Measurements from ENCODE around the gene TRIM26.

Gene TRIM26

DNA sequence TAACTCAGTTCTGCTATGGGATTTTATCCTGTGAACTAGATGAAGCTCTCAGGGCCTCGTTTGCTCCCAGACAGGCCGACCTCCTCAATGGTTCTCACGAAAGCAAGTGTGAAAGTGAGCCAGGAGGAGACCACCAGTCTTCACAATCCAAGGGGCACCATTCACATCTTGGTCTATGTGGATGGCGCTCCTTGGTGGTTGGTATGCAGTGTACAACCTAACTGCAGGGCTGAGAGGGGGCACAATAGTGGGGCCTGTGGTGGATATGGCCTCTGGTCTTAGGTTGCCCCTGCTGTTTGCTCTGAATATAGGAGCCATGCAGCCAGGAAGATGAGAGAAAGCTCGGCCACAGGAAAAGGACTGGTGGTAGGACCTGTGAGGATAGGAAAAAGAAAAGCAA lies 24.7 kb downstream of the TRIM26 start:
- peaks cover 62 to 65% of the 10 kb centered on the region in 2 donors for H3K36me3 ChIP-seq (ENCODE audit: control insufficient read depth in 1 of 2, insufficient read depth in 2 of 2, low read length in 2 of 2)
- H3K27me3 ChIP-seq (ENCODE audit: low read depth, low read length): no peaks in the 10 kb centered on the region
- H3K4me3 ChIP-seq (ENCODE audit: low read depth in 1 of 2, low read length in 2 of 2): no peak overlapping the region
- H3K9me3 ChIP-seq (ENCODE audit: control insufficient read depth in 1 of 2, low read length in 2 of 2): no peaks in the 10 kb centered on the region
- H3K27ac ChIP-seq (ENCODE audit: low read length): no peak overlapping the region
- no peaks in the 10 kb centered on the region for H3K4me1 ChIP-seq (ENCODE audit: control insufficient read depth in 1 of 2, insufficient read depth in 2 of 2, low read length in 2 of 2)

DNA sequence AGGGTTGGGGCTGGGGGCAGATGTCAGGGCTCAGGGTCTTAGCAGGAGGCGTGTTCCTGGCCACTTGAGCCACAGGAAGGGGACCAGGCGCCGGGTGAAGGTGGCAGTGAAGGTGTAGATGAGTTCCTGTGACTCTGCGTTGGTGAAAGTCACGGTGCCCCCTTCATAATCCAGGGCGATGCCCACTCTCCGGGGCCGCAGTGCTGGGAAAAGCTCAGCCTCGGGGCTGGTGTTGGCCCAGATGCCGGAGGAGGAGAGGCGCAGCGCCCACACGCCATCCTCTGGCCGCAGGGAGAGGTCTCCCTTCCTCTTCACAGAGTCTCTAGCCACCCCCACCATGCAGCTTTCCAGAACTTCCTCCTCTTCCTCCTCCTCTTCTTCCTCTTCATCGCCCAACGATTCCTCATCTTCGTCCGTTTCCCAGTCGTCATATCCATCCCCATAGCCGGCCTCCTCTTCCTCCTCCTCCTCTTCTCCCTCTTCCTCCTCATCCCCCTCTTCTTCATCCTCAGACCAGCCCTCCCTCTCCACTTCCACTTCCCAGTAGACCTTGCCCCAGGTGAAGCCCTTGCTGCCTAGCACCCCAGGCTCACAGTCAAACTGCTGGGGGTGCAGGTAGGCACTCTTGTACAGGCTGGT lies 27.2 kb downstream of the TRIM26 start:
- peaks cover 50 to 53% of the 10 kb centered on the region in 2 donors for H3K36me3 ChIP-seq (ENCODE audit: control insufficient read depth in 1 of 2, insufficient read depth in 2 of 2, low read length in 2 of 2)
- no peak overlapping the region for H3K4me3 ChIP-seq (ENCODE audit: low read depth in 1 of 2, low read length in 2 of 2)
- no peaks in the 10 kb centered on the region for H3K4me1 ChIP-seq (ENCODE audit: control insufficient read depth in 1 of 2, insufficient read depth in 2 of 2, low read length in 2 of 2)
- no peaks in the 10 kb centered on the region for H3K27me3 ChIP-seq (ENCODE audit: low read depth, low read length)
- no peak overlapping the region for H3K27ac ChIP-seq (ENCODE audit: low read length)
- H3K9me3 ChIP-seq (ENCODE audit: control insufficient read depth in 1 of 2, low read length in 2 of 2): no peaks in the 10 kb centered on the region

GRCh38 chr6:30184417-30185031 lies 28.7 kb downstream of the TRIM26 start:
- Histone ChIP-seq H3K27ac (ENCODE audit: low read length) (no peak overlapping the region), H3K4me1 (ENCODE audit: control insufficient read depth in 1 of 2, insufficient read depth in 2 of 2, low read length in 2 of 2) (no peaks in the 10 kb centered on the region), H3K9me3 (ENCODE audit: control insufficient read depth in 1 of 2, low read length in 2 of 2) (no peaks in the 10 kb centered on the region), H3K36me3 (ENCODE audit: control insufficient read depth in 1 of 2, insufficient read depth in 2 of 2, low read length in 2 of 2) (peaks cover 36 to 38% of the 10 kb centered on the region in 2 donors), H3K27me3 (ENCODE audit: low read depth, low read length) (no peaks in the 10 kb centered on the region), H3K4me3 (ENCODE audit: low read depth in 1 of 2, low read length in 2 of 2) (no peak overlapping the region)

- Histone ChIP-seq H3K4me1 (ENCODE audit: control insufficient read depth in 1 of 2, insufficient read depth in 2 of 2, low read length in 2 of 2) (no peaks in the 10 kb centered on the region), H3K27ac (ENCODE audit: low read length) (no peak overlapping the region), H3K4me3 (ENCODE audit: low read depth in 1 of 2, low read length in 2 of 2) (no peak overlapping the region), H3K36me3 (ENCODE audit: control insufficient read depth in 1 of 2, insufficient read depth in 2 of 2, low read length in 2 of 2) (peaks cover 8% of the 10 kb centered on the region in 2 donors), H3K9me3 (ENCODE audit: control insufficient read depth in 1 of 2, low read length in 2 of 2) (no peaks in the 10 kb centered on the region), H3K27me3 (ENCODE audit: low read depth, low read length) (peaks cover 3% of the 10 kb centered on the region)
These were observed 33.1 kb downstream of the TRIM26 start for GRCh38 chr6:30180145-30180544.

DNA sequence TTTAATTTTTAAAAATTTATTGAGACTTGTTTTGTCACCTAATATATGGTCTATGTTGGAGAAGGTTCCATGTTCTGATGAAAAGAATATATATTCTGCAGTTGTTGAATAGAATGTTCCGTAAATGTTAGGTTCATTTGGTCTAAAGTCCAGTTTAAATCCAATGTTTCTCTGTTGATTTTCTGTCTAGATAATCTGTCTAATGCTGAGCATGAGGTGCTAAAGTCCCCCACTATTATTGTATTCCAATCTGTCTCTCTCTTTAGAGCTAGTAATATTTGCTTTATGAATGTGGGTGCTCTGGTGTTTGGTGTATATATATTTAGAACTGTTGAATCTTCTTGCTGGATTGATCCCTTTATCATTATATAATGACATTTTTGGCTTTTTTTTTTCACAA lies 34.4 kb downstream of the TRIM26 start:
- H3K9me3 ChIP-seq (ENCODE audit: control insufficient read depth in 1 of 2, low read length in 2 of 2): no peaks in the 10 kb centered on the region
- no peaks in the 10 kb centered on the region for H3K36me3 ChIP-seq (ENCODE audit: control insufficient read depth in 1 of 2, insufficient read depth in 2 of 2, low read length in 2 of 2)
- no peak overlapping the region for H3K27ac ChIP-seq (ENCODE audit: low read length)
- H3K4me1 ChIP-seq (ENCODE audit: control insufficient read depth in 1 of 2, insufficient read depth in 2 of 2, low read length in 2 of 2): no peaks in the 10 kb centered on the region
- H3K4me3 ChIP-seq (ENCODE audit: low read depth in 1 of 2, low read length in 2 of 2): no peak overlapping the region
- H3K27me3 ChIP-seq (ENCODE audit: low read depth, low read length): peaks cover 4% of the 10 kb centered on the region

- Histone ChIP-seq H3K9me3 (ENCODE audit: control insufficient read depth in 1 of 2, low read length in 2 of 2) (no peaks in the 10 kb centered on the region), H3K4me1 (ENCODE audit: control insufficient read depth in 1 of 2, insufficient read depth in 2 of 2, low read length in 2 of 2) (peaks cover 0 to 12% of the 10 kb centered on the region in 2 donors), H3K36me3 (ENCODE audit: control insufficient read depth in 1 of 2, insufficient read depth in 2 of 2, low read length in 2 of 2) (no peaks in the 10 kb centered on the region), H3K4me3 (ENCODE audit: low read depth in 1 of 2, low read length in 2 of 2) (no peak overlapping the region), H3K27ac (ENCODE audit: low read length) (no peak overlapping the region), H3K27me3 (ENCODE audit: low read depth, low read length) (peaks cover 24% of the 10 kb centered on the region)
These were observed 37.4 kb downstream of the TRIM26 start for GRCh38 chr6:30175765-30176164.

- H3K4me1 ChIP-seq (ENCODE audit: control insufficient read depth in 1 of 2, insufficient read depth in 2 of 2, low read length in 2 of 2): peaks cover 0 to 12% of the 10 kb centered on the region in 2 donors
- H3K4me3 ChIP-seq (ENCODE audit: low read depth in 1 of 2, low read length in 2 of 2): no peak overlapping the region
- H3K9me3 ChIP-seq (ENCODE audit: control insufficient read depth in 1 of 2, low read length in 2 of 2): no peaks in the 10 kb centered on the region
- no peaks in the 10 kb centered on the region for H3K36me3 ChIP-seq (ENCODE audit: control insufficient read depth in 1 of 2, insufficient read depth in 2 of 2, low read length in 2 of 2)
- H3K27me3 ChIP-seq (ENCODE audit: low read depth, low read length): peaks cover 28% of the 10 kb centered on the region
- H3K27ac ChIP-seq (ENCODE audit: low read length): no peak overlapping the region
These were observed 40.5 kb downstream of the TRIM26 start for GRCh38 chr6:30172681-30173080.

DNA sequence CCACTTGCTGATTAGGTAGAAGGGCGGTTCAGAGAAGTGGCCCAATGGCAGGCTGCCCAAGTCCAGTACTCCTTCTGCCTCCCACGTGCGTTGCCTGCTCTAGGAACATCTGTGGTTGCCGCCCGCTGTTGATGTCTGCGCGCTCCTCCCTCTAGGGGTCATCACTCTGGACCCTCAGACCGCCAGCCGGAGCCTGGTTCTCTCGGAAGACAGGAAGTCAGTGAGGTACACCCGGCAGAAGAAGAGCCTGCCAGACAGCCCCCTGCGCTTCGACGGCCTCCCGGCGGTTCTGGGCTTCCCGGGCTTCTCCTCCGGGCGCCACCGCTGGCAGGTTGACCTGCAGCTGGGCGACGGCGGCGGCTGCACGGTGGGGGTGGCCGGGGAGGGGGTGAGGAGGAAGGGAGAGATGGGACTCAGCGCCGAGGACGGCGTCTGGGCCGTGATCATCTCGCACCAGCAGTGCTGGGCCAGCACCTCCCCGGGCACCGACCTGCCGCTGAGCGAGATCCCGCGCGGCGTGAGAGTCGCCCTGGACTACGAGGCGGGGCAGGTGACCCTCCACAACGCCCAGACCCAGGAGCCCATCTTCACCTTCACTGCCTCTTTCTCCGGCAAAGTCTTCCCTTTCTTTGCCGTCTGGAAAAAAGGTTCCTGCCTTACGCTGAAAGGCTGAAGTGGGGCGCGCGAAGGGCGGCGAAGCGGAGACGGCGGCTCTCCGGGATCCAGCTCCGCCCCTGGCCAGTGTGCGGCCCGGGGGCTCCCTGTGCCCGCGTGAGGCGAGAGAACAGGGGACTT lies 41.3 kb downstream of the TRIM26 start:
- Histone ChIP-seq H3K27me3 (ENCODE audit: low read depth, low read length) (peaks cover 28% of the 10 kb centered on the region), H3K9me3 (ENCODE audit: control insufficient read depth in 1 of 2, low read length in 2 of 2) (no peaks in the 10 kb centered on the region), H3K36me3 (ENCODE audit: control insufficient read depth in 1 of 2, insufficient read depth in 2 of 2, low read length in 2 of 2) (no peaks in the 10 kb centered on the region), H3K27ac (ENCODE audit: low read length) (no peak overlapping the region), H3K4me3 (ENCODE audit: low read depth in 1 of 2, low read length in 2 of 2) (peak overlapping the region in 1 of 2 donors; percentile 37), H3K4me1 (ENCODE audit: control insufficient read depth in 1 of 2, insufficient read depth in 2 of 2, low read length in 2 of 2) (peaks cover 0 to 12% of the 10 kb centered on the region in 2 donors)

DNA sequence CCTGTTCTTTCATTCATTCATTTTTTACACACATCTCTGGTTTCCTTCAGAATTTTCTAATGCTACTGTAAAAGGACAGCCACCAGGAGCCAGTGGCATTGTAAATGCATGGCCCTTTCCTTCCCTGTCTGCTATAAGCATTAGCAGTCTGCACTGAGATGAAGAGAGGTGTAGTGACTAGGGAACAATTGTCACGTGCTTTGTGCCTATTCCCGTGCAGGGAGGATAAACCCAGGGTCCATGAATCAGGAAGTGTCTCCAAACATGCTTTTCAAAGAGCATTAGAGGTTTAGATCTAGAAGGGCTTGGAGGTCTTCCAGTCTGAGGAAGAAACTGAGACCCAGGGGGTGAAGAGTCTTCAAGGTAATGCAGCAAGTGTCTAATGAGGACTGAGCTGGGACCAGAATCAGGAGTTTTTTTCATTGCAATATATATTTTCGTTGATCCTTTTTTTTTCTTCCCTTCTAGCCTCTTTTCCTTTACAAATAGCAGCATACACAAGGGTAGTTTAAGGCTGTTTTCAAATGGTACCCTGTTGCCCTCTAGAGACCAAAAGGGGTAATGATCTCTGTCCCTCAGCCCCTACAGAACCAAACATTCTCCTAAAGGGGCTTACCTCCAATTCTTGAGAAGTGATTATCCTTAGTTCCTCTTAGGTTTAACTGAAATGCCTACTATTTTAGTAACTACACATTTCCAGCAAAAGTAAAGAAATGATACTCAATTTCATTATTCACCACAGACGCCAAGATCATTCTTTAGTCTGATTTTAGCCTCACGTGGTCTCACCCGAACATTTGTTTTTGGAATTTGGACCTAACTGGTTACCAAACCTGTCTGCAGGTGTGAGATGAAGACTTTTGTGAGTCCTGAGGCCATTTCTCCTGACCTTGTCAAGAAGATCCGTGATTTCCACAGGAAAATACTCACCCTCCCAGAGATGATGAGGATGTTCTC lies 43.3 kb downstream of the TRIM26 start:
- Histone ChIP-seq H3K27me3 (ENCODE audit: low read depth, low read length) (peaks cover 24% of the 10 kb centered on the region), H3K4me1 (ENCODE audit: control insufficient read depth in 1 of 2, insufficient read depth in 2 of 2, low read length in 2 of 2) (peaks cover 0 to 12% of the 10 kb centered on the region in 2 donors), H3K4me3 (ENCODE audit: low read depth in 1 of 2, low read length in 2 of 2) (no peak overlapping the region), H3K36me3 (ENCODE audit: control insufficient read depth in 1 of 2, insufficient read depth in 2 of 2, low read length in 2 of 2) (no peaks in the 10 kb centered on the region), H3K9me3 (ENCODE audit: control insufficient read depth in 1 of 2, low read length in 2 of 2) (no peaks in the 10 kb centered on the region), H3K27ac (ENCODE audit: low read length) (no peak overlapping the region)

DNA sequence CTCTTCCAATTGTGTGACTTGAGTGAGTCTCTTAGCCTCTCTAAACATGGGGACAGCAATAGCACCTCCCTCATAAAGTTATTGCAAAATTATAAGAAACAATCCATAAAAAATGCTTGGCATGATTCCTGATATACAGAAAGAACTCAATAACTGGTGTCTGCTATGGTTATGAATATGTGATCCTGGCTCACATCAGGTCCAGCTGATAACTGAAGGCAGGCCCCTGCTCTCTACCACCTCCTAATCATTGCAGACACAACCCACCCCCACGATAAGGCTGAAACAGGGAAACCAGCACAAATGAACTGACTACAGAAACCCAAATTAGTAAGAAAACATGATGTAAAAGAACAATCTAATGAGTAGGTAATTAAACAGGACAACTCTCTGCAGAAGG lies 44.5 kb downstream of the TRIM26 start:
- Histone ChIP-seq H3K27me3 (ENCODE audit: low read depth, low read length) (peaks cover 24% of the 10 kb centered on the region), H3K4me1 (ENCODE audit: control insufficient read depth in 1 of 2, insufficient read depth in 2 of 2, low read length in 2 of 2) (peaks cover 0 to 12% of the 10 kb centered on the region in 2 donors)

DNA sequence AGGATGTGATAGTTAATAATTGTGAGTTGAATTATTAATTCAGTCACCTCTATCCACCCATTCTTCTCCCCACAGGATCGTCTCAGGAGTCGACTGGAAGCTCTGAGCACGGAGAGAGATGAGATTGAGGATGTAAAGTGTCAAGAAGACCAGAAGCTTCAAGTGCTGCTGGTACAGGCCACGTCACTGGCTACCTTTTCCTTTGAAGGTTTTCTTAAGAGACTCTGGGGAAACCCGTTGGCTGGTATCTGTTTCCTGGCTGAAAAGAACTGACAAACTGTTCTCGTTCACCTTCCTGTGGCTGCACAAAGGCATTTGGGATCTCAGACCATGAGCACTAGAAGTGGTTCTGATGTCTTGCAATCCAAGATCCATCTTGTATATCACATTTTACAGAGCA lies 46.1 kb downstream of the TRIM26 start:
- Histone ChIP-seq H3K27ac (ENCODE audit: low read length) (no peak overlapping the region), H3K4me3 (ENCODE audit: low read depth in 1 of 2, low read length in 2 of 2) (no peak overlapping the region), H3K4me1 (ENCODE audit: control insufficient read depth in 1 of 2, insufficient read depth in 2 of 2, low read length in 2 of 2) (peaks cover 0 to 9% of the 10 kb centered on the region in 2 donors), H3K27me3 (ENCODE audit: low read depth, low read length) (peaks cover 16% of the 10 kb centered on the region), H3K36me3 (ENCODE audit: control insufficient read depth in 1 of 2, insufficient read depth in 2 of 2, low read length in 2 of 2) (no peaks in the 10 kb centered on the region), H3K9me3 (ENCODE audit: control insufficient read depth in 1 of 2, low read length in 2 of 2) (no peaks in the 10 kb centered on the region)

More for the DNA sequence above, 44.5 kb downstream of the TRIM26 start:
- H3K9me3 ChIP-seq (ENCODE audit: control insufficient read depth in 1 of 2, low read length in 2 of 2): no peaks in the 10 kb centered on the region
- no peaks in the 10 kb centered on the region for H3K36me3 ChIP-seq (ENCODE audit: control insufficient read depth in 1 of 2, insufficient read depth in 2 of 2, low read length in 2 of 2)
- no peak overlapping the region for H3K27ac ChIP-seq (ENCODE audit: low read length)
- no peak overlapping the region for H3K4me3 ChIP-seq (ENCODE audit: low read depth in 1 of 2, low read length in 2 of 2)

Measured in muscle layer of duodenum (tissue), 2 donors.